BJ (cell line): Measurements from ENCODE around the gene PIK3R4. TPM values are rescaled to one million over a fixed set of nuclear protein-coding genes. Genes with fewer than 3 reads are reported as not detected.

Experiments
- CTCF ChIA-PET: fragments of 350-600 bp; formaldehyde crosslinking; extraction: SDS; loops from one replicate; lab custom pipeline; 2021; ENCODE audit warnings: antibody characterized with exemption, inconsistent platforms; lab: Yijun Ruan, JAX
- POLR2A ChIA-PET: fragments of 300-600 bp; sonication (Branson Sonifier 250); formaldehyde crosslinking; extraction: SDS; loops from one replicate; lab custom pipeline; 2021; ENCODE audit warnings: antibody characterized with exemption; lab: Charles Lee
- DNase-seq: peaks from one replicate; pipeline ENCODE4 v3.0.0-alpha.2; 2011; ENCODE audit warnings: low read depth
- H3K27me3 ChIP-seq: 2 replicates; pipeline ENCODE4 v1.6.0; 2011; ENCODE audit warnings: low read length; ENCODE audit not compliant: control insufficient read depth, insufficient read depth
- H3K36me3 ChIP-seq: 2 replicates; pipeline ENCODE4 v1.5.1; 2011; ENCODE audit warnings: low read length; ENCODE audit not compliant: control insufficient read depth, insufficient read depth
- H3K4me3 ChIP-seq: 2 replicates; pipeline ENCODE4 v1.5.1; 2011; ENCODE audit warnings: low read depth, mild to moderate bottlenecking, control low read depth, low read length
- CTCF ChIP-seq: IDR thresholded peaks from 2 replicates; pipeline ENCODE4 v1.5.1; 2011; ENCODE audit warnings: low read depth, mild to moderate bottlenecking, control low read depth, inconsistent platforms, low read length, moderate library complexity; ENCODE audit not compliant: insufficient read depth
- polyA plus RNA-seq: library from polyadenylated mRNA; depleted of rRNA; stranded (reverse); fragments of >200 nt; gene quantifications from 2 replicates; pipeline ENCODE4 v1.2.3, GENCODE V29; 2011

The PIK3R4 gene
- polyA plus RNA-seq, 1 experiment, result 29.5 TPM

GRCh38 chr3:130693314-130693713 is 53.3 kb downstream of the PIK3R4 start:
- no peak for TF ChIP-seq CTCF
- ChIA-PET POLR2A (no interaction called here), CTCF (no interaction called here)
- Histone ChIP-seq H3K36me3 (no peaks in the 10 kb centered on the region), H3K27me3 (no peaks in the 10 kb centered on the region), H3K4me3 (no peak overlapping the region)
- no peak for DNase-seq

- ChIA-PET CTCF (interaction anchor here (1.0 kb wide), 1 partner anchor 12 kb away, joined by 3 read pairs; no protein-coding TSS in a partner anchor), POLR2A (no interaction called here)
- Histone ChIP-seq H3K36me3 (no peaks in the 10 kb centered on the region), H3K27me3 (no peaks in the 10 kb centered on the region), H3K4me3 (no peak overlapping the region)
- DNase-seq, result no peak
- TF ChIP-seq CTCF, result no peak
Observed at GRCh38 chr3:130692455-130692854, 54.2 kb downstream of the PIK3R4 start.

DNA sequence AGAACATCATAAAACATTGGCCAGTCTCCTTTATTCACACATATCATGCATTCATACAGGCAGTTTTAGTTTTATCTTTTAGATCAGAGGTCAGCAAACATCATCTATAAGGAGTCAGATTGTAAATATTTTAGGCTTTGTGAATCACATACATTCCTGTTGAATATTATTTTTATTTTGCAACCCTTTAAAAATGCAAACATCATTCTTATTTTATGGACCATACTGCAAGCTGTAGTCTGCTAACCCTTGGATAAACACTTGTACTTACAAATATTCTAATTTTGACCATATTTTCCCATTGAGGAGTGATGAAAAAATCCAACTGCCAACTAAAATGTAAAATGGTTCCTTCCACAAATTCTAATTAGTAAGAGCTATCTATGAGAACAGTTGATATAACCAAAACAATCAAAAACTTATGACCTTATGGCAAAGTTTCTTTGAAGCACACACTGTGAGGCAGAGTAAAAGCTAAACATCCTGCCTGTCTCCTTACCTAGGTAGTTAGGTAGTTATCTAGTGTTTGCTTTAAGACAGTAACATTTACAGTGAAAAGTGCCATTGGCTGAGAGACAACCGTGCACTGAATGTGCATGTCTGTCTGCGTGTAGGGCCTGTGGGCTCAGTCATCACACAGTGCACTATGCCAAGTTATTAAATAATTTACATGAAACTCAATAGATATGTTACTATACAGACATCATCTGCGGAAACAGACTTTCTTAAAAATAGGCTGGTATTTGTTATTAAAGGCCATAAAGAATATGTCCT is 57.7 kb downstream of the PIK3R4 start:
- CTCF ChIA-PET, result interaction anchor here (0.7 to 0.9 kb wide), 2 partner anchors 15 to 19 kb away, joined by 3 read pairs; no protein-coding TSS in a partner anchor
- Histone ChIP-seq H3K4me3 (no peak overlapping the region), H3K27me3 (no peaks in the 10 kb centered on the region), H3K36me3 (peaks cover 2% of the 10 kb centered on the region; the same call in 1 of the 2 replicates)
- POLR2A ChIA-PET, result no interaction called here
- DNase-seq, result no peak
- TF ChIP-seq CTCF, result no peak

DNA sequence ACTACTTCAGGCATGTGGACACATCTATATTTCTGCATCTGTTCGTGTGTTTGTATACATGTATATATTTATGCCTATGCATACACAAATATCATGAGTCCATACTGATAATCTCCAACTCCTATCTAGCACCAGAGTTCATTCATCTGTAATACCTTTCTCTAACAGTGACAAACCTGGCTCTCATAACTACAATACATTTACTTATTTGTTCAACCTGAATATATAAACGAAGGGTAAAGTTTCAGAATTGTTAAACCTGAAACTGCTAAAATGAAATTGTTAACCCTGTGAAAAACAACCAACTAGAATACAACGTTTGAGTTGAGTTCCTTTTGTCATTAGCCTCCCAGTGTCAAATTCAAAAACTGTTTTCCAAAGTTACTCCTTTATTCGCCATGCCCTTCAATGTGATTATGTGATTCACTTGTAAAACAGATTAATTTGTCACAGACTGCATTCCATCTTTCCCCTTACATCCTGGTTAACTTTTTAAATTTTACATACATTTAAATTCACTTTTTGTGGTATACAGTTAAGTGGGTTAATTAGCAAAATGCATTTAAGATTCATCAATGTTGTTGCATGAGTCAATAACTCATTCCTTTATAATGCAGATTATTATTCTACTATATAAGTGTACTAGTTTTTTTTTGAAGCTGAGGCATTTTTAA is 58.5 kb downstream of the PIK3R4 start:
- H3K36me3 ChIP-seq, result peaks cover 5% of the 10 kb centered on the region
- no peaks in the 10 kb centered on the region for H3K27me3 ChIP-seq
- ChIA-PET POLR2A (no interaction called here), CTCF (no interaction called here)
- TF ChIP-seq CTCF, result no peak
- DNase-seq, result no peak
- H3K4me3 ChIP-seq, result no peak overlapping the region

- Histone ChIP-seq H3K4me3 (no peak overlapping the region), H3K27me3 (no peaks in the 10 kb centered on the region), H3K36me3 (peaks cover 6% of the 10 kb centered on the region)
- DNase-seq, result peak; percentile 21
- TF ChIP-seq CTCF, result no peak
- CTCF ChIA-PET, result no interaction called here
- POLR2A ChIA-PET, result no interaction called here
Observed at GRCh38 chr3:130687327-130687726, 59.3 kb downstream of the PIK3R4 start.
